GM19455 (cell line): ENCODE data around the gene ALDH1L1.

Experiments
- ATAC-seq: cut with Tn5 transposase; IDR thresholded peaks from one replicate; pipeline ENCODE4 v1.9.1; 2021; ENCODE audit not compliant: unreplicated experiment

The ALDH1L1 gene

DNA sequence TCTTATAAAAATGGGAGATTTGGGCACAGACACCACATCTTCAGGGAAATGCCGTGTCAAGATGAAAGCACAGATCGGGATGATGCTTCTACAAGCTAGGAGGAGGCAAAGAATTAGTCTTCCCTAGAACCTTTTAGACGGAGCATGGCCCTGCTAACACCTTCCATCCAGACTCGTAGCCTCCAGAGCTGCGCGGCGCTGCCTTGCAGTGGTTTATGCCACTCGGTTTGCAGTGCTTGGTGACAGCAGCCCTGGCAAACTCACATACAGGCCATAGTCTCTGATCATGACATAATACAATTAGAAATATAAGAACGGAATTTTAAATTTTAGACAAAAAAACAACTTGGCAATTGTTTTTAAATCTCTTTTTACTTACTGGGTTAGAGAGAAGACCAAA is 59.3 kb downstream of the ALDH1L1 start:
- no peak for ATAC-seq

DNA sequence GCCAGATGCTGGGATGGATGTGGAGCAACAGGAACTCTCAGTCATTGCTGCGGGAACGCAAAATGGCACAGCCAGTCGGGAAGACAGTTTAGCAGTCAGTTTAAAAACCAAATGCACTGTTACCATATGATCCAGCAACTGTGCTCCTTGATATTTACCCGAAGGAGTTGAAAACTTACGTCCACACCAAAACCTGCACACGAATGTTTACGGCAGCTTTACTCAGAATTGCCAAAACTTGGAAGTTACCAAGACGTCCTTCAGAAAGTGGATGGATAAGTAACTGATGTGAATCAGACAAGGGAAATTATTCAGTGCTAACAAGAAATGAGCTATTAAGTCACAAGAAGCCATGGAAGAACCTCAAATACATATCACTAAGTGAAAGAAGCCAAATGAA is 60.4 kb downstream of the ALDH1L1 start:
- no peak for ATAC-seq

DNA sequence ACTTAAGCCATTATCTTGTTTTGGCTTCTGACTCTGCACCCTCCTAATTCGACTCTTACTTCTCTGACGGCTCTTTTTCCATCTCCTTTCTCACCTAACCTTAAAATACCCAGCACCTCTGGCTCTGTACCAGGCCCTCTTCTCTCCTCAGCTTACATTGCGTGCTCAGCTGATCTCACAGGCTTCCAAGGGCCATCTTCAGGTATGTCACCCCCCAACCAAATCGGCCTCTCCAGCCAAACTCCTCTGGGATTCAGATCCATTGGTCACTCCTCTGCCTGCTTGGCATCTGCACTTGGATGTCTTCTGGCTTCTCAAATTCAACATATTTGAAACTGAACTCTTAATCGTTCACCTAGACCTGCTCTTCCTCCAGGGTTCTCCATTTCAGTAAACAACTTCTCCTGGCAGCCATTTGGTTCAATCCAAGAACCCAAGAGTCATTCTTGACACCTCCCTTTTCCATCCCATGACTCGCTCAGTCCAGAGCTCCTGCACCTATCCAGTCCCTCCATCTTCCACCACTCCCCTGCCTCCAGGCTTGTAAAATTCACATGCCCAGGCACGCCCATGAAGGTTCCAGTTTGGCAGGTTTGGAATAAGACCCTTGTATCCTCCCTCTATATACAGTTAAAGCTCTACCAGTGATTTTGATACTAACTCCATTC is 61.2 kb downstream of the ALDH1L1 start:
- ATAC-seq, result no peak

- ATAC-seq, result no peak
These were observed 61.8 kb downstream of the ALDH1L1 start for GRCh38 chr3:126118591-126118990.

DNA sequence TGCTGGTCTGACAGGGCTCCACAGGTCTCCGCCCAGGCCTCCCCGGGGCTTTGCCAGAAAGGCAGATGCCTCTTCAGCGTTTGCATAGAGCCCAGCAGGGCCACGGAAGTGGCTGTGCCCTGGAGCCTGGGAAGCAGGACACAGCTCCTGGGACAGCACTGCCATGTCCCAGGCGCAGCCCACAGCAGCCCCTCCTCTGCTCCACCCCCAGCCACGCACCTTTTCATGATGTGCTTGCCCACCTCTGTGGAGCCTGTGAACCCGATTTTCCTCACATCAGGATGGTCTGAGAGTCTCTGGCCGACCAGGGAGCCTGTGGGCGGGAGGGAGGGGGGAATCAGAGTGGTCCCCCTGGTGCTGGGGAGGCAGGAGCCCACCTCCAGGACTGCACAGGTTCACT is 62.6 kb downstream of the ALDH1L1 start:
- no peak for ATAC-seq

GRCh38 chr3:126117212-126117611 is 63.2 kb downstream of the ALDH1L1 start:
- ATAC-seq, result no peak

- ATAC-seq, result no peak
These were observed 63.9 kb downstream of the ALDH1L1 start for GRCh38 chr3:126116526-126116925.

DNA sequence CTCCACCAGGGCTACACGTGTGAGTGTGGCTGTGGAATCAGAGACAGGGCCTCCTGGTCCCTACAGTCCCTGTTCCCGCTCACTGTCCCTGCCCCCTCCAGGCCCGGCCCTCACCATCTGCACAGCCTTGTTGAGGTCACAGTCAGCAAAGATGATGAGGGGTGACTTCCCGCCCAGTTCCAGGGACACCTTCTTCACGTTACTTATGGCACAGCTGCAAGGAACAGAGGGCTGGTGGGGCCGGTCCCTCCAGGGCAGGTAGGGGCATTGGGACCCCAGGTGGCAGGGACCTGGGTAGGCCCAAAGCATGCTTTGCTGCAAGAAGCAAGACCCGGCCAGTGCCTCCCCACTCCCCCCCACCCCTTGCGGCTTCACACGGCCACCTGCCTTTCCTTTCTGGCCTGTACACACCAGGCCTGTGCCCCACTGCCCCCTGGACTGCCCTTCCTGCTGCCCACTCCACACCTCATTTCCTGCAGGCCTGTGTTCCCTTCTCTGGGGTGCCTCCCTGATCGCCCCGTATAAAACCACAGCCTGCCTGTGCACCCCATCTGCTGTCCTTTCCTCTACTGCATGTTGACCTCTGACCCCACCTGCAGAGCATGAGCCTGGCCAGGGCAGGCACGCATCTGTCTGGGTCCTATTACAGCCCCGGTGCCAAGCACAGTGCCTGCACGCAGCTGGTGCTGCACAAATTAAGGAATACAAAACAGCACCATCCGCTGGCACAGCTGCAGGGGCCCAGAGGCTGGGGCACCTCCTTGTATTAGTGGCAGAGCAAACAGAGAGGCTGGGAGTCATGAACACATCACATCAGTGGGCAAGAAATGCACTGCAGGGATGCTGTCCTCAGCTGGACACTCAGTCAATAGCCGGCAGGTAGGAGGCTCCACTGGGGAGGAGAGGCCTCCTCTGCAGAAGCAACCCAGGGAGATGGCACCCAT is 65.7 kb downstream of the ALDH1L1 start:
- ATAC-seq, result no peak

GRCh38 chr3:126113733-126114442 is 66.5 kb downstream of the ALDH1L1 start:
- ATAC-seq, result no peak

- no peak for ATAC-seq
These were observed 67.2 kb downstream of the ALDH1L1 start for GRCh38 chr3:126113238-126113555.

DNA sequence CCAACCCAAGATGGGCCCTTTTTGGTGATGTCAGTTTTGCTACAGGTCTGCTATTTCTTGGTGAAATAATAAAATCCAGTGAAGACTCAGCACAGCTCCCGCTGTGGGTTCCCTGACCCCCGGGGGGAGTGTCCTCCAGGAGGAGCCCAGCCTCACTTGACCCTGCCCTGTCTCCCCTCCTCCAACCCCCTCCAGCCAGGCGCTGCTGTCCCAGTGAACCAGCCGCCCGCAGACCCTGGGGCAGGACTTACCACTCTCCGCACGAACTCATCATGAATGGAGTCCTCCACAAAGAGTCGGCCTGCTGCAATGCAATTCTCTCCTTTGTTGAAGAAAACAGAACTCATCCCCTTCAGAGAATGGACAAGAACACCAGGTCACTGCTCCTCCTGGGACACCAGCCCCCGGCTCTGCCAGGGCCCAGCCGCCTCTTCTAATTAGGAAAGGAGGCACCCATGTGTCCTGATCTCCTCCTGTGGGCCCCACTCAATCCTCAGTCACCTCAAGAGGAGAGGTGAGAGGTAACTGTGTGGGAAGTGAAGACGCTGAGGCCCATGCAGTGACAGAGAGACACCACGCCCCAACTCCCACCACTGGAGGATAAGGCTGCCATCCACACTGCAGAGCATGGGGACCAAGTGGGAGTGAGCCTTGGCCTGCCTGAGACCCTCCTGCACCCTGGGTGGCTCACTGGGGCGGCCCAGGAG is 67.7 kb downstream of the ALDH1L1 start:
- no peak for ATAC-seq

DNA sequence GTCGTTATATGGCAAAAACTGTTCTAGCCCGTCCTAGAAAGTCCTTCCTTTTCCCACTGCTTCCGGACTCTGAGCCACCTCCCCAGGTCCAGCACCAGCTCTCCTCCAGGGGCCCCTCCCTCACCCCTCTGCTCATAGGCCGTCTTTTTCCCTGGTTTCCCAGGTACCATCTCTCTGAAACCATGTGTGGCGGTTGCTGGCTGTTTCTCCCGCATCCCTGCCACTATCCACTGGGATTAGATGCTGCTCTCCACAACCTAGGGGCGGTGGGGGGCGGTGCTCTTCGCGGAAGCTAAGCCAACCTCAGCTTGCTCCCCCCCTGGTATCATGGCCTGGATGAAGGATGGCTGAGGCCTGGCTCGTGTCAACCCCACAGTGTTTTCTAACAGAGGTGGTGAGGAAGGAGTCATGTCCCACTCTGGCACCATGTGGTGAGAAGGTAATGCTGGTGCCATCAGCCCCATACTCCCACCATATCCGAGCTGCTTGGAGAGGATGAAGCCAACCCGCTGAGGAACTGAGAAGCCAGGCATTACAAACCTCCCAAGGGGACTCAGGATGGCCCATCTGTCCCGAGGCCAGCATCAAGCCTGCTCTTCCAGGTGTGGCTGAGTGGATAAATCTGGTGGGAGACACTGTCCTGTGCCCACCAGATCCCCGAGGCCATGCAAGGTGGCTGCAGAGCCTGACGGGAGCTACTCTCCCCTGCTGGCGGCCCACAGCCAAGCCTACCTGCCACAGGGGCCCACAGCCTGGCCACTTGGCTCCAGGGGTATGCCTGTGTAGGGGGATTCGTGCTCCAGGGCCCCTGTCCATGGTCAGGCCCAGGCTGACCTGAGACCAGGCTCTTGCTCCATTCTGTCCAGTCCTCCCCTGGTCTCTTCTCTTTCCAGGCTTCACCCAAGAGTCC is 68.6 kb downstream of the ALDH1L1 start:
- no peak for ATAC-seq

DNA sequence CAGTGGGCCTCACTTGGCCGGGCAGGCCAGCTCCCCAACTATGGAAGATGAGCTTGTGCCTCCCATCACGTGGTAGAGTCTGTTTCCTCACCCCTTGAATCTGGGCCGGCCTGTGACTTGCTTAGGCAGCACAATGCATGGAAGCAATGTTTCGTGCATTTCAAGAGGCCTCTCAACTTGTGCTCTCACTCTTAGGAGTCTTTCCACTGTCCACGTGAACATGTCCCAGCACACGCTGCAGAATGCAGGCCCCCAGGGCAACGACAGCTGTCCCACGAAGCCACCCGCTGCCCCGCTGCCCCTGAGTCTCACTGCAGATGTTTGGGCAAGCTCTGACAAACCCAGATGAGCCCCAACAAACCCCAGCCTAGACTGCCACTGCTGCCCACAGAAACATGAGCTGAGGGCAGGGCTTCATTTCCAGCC is 69.2 kb downstream of the ALDH1L1 start:
- no peak for ATAC-seq

DNA sequence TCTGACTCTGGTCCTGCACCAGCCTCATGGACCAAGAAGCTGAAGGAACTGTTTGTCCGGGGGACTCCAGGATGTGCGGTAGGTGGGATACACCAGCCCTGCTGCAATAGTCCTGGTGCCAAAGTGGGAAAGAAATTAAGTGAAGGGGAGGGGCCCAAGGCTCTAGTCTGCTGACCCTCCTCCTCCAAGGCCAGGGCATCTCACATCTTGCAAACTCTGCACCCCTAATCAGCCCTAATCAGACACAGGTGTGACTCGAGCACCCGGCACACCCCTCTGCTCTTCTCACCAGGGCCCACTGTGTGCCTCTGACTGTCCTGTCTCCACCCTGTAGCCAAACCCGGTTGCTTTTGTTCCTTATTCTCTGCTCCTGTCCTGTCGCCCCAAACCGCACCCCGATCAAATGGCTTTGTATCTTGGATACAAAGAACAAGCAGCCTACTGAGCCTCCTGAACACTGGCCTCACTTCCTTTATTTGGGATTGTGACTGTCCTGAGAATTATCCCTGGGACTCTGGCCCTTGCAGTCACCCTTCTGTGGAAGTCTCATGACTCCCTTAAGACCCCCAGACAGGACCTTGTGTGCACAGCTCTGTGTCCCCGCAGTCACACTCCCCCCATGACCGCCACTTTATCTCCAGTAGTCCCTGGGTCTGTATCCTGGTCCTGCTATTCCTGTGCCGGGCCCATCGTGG is 69.8 kb downstream of the ALDH1L1 start:
- no peak for ATAC-seq

DNA sequence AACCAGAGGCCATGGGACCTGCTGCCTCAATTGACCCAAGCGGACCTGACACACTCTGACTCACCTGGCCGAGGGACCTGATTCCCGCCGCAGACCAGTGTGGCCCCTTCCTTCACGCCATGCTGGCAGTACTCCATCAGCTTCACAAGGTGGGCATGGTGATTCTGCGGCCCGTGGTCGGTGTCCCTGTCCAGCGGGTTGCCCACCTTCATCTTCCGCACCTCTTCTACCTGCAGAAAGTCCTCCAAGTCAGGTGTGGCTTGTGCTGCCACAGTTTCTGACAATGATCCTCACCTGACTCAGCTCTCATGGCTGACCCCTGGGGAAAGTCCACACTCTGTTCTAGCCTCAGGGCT is 70.5 kb downstream of the ALDH1L1 start:
- no peak for ATAC-seq

- ATAC-seq, result no peak
These were observed 71.1 kb downstream of the ALDH1L1 start for GRCh38 chr3:126109146-126109879.

GRCh38 chr3:126108676-126109050 is 71.7 kb downstream of the ALDH1L1 start:
- ATAC-seq, result no peak

DNA sequence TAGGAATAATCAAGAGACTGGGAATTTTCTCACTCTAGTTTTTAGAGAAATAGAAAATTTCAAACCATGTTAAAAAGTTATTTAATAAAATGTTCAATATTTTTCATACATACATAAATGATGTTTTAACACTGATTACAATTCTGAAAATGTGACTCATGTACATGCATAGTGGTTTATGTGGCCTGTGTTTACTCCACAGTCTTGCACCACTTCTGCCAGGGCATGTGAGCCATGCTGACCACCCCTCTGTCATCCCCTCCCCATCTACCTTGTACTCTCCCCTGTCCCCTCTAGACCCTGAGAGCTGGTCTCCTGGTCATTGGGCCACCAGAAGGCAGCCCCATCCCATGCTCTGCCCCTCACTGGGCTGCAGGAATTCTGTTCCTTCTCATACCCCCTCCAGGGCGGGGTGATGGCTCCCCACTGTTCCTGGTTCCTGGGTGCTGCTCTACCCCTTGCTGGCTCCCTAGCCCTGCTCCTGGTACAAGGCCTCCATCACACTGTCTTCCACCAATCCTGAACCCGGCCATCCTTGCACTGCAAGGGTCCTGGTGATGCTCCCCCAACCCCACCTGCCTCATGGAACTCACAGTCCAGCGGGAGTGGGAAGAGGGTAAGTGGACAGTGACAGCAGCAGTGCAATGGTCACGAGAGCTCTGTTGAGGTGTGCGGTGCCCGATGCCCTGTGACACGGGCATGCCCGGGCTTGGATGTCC is 72.3 kb downstream of the ALDH1L1 start:
- no peak for ATAC-seq
